ENCODE results near the gene ASGR1.
A peak's percentile ranks its signal among the peaks of the same experiment; 100 is the strongest.

The ASGR1 gene

GRCh38 chr17:7216242-7217112, 37.3 kb upstream of the ASGR1 start:
- H3K4me2 ChIP-seq (ENCODE audit: low read depth, low read length, poor library complexity, severe bottlenecking) = peak overlapping the region; percentile 92
- H3K9ac ChIP-seq (ENCODE audit: low read depth, low read length, poor library complexity, severe bottlenecking) = peak overlapping the region; percentile 85
- peak overlapping the region; percentile 77 for H3K4me3 ChIP-seq (ENCODE audit: low read length, poor library complexity, severe bottlenecking)
- no peaks in the 10 kb centered on the region for H3K9me2 ChIP-seq (replicated peaks; ENCODE audit: low read depth, low read length)
- peaks cover 43% of the 10 kb centered on the region for H3K79me2 ChIP-seq (ENCODE audit: insufficient read depth, low read length)
- TF ChIP-seq CTCF (conservative IDR thresholded peaks at IDR 0.05; ENCODE audit: low read length) (no peak), EZH2phosphoT487 (IDR thresholded peaks at IDR 0.05; ENCODE audit: borderline replicate concordance) (no peak)
- H3F3A ChIP-seq (ENCODE audit: low read depth) = peaks cover 3% of the 10 kb centered on the region; the same call in 1 of the 2 replicates
- no peaks in the 10 kb centered on the region for H3K9me3 ChIP-seq (ENCODE audit: insufficient read depth, low read depth, low read length)
- H2AFZ ChIP-seq (ENCODE audit: low read length) = no peak overlapping the region
- no peaks in the 10 kb centered on the region for H3K27me3 ChIP-seq (ENCODE audit: insufficient read depth, low read length, poor library complexity, severe bottlenecking)
- H3K36me3 ChIP-seq (ENCODE audit: insufficient read depth, low read length) = no peaks in the 10 kb centered on the region
- peaks cover 11% of the 10 kb centered on the region for H4K20me1 ChIP-seq (ENCODE audit: insufficient read depth, low read length, poor library complexity, severe bottlenecking)
- peaks cover 56% of the 10 kb centered on the region for H3K4me1 ChIP-seq (ENCODE audit: insufficient read depth, low read length, poor library complexity, severe bottlenecking)

GRCh38 chr17:7215652-7216180, 36.5 kb upstream of the ASGR1 start:
- no peak for TF ChIP-seq CTCF (conservative IDR thresholded peaks at IDR 0.05; ENCODE audit: low read length)
- TF ChIP-seq EZH2phosphoT487 (IDR thresholded peaks at IDR 0.05; ENCODE audit: borderline replicate concordance) = no peak
- Histone ChIP-seq H3K27me3 (ENCODE audit: insufficient read depth, low read length, poor library complexity, severe bottlenecking) (no peaks in the 10 kb centered on the region), H3K4me2 (ENCODE audit: low read depth, low read length, poor library complexity, severe bottlenecking) (peak overlapping the region; percentile 95), H3K4me3 (ENCODE audit: low read length, poor library complexity, severe bottlenecking) (peak overlapping the region; percentile 80), H3K9me3 (ENCODE audit: insufficient read depth, low read depth, low read length) (no peaks in the 10 kb centered on the region), H3K4me1 (ENCODE audit: insufficient read depth, low read length, poor library complexity, severe bottlenecking) (peaks cover 55% of the 10 kb centered on the region), H3F3A (ENCODE audit: low read depth) (peaks cover 3% of the 10 kb centered on the region; the same call in 1 of the 2 replicates), H2AFZ (ENCODE audit: low read length) (no peak overlapping the region), H3K9me2 (replicated peaks; ENCODE audit: low read depth, low read length) (no peaks in the 10 kb centered on the region), H3K36me3 (ENCODE audit: insufficient read depth, low read length) (no peaks in the 10 kb centered on the region), H4K20me1 (ENCODE audit: insufficient read depth, low read length, poor library complexity, severe bottlenecking) (peaks cover 6% of the 10 kb centered on the region), H3K79me2 (ENCODE audit: insufficient read depth, low read length) (peaks cover 37% of the 10 kb centered on the region), H3K9ac (ENCODE audit: low read depth, low read length, poor library complexity, severe bottlenecking) (peak overlapping the region; percentile 85)

DNA sequence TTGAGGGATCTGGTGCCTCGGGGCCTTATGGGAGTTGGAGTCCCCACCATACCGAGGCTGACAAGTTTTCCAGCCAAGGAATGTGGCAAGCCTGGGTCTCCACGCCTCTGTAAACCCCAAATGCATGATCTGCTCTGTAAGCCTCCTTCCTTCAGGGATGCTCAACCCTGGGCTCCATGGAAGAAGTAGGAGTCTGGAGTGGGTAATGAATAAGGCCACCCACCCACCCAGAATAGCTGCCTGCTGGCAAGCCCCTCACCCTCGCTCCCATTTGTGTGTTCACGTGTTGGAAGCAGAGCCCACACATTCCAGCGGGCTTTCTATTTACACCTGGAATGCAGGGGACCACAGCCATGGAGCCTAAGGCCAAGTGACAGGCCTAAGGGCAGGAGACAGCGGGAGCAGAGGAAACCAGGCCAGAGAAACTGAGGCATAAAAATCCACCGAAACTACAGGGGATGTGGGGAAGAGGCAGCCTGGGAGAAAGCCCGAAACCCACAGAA, 36.0 kb upstream of the ASGR1 start:
- Histone ChIP-seq H3K27me3 (ENCODE audit: insufficient read depth, low read length, poor library complexity, severe bottlenecking) (no peaks in the 10 kb centered on the region), H3K36me3 (ENCODE audit: insufficient read depth, low read length) (no peaks in the 10 kb centered on the region), H3K4me2 (ENCODE audit: low read depth, low read length, poor library complexity, severe bottlenecking) (peak overlapping the region; percentile 95), H3K9me2 (replicated peaks; ENCODE audit: low read depth, low read length) (no peaks in the 10 kb centered on the region), H3K9ac (ENCODE audit: low read depth, low read length, poor library complexity, severe bottlenecking) (peak overlapping the region; percentile 59), H3K9me3 (ENCODE audit: insufficient read depth, low read depth, low read length) (no peaks in the 10 kb centered on the region), H4K20me1 (ENCODE audit: insufficient read depth, low read length, poor library complexity, severe bottlenecking) (peaks cover 6% of the 10 kb centered on the region), H3K4me3 (ENCODE audit: low read length, poor library complexity, severe bottlenecking) (peak overlapping the region; percentile 80), H3F3A (ENCODE audit: low read depth) (peaks cover 3% of the 10 kb centered on the region; the same call in 1 of the 2 replicates), H3K79me2 (ENCODE audit: insufficient read depth, low read length) (peaks cover 31% of the 10 kb centered on the region), H2AFZ (ENCODE audit: low read length) (no peak overlapping the region), H3K4me1 (ENCODE audit: insufficient read depth, low read length, poor library complexity, severe bottlenecking) (peaks cover 50% of the 10 kb centered on the region)
- TF ChIP-seq EZH2phosphoT487 (IDR thresholded peaks at IDR 0.05; ENCODE audit: borderline replicate concordance) (no peak), CTCF (conservative IDR thresholded peaks at IDR 0.05; ENCODE audit: low read length) (no peak)

Data from Loucy (cell line).